Measurements from ENCODE around the gene CDC25A. TPM values are rescaled to one million over a fixed set of nuclear protein-coding genes. Genes with fewer than 3 reads are reported as not detected.

CDC25A gene
- total and polyA plus RNA-seq, 2 experiments from 2014 or later: 5.5 to 7.9 TPM

DNA sequence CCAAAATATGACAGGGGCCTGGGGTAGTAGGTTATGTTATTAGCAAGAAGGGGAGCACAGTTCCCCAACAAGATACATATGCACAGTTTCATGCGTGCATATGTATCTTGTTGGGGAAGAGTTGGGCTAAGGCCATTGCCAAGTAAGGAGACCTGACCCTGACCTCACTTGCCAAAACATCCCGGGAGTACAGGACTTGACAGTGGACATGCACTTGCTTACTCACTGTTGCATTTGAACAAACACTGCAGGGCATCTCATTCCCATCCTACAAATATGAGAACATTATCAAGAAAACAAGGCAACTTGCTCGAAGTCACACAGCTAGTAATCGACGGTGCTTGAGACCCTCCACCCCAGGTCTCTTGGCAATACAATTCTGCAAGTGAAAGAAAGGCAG is 30.3 kb upstream of the CDC25A start:
- Histone ChIP-seq H3K4me3 (no peak overlapping the region), H3K9me2 (replicated peaks; ENCODE audit: insufficient read depth) (no peaks in the 10 kb centered on the region), H3K36me3 (replicated peaks; ENCODE audit: insufficient read depth, low read depth) (no peaks in the 10 kb centered on the region), H3K9me3 (ENCODE audit: low read depth) (no peaks in the 10 kb centered on the region), H3K79me2 (no peaks in the 10 kb centered on the region), H4K20me1 (ENCODE audit: insufficient read depth, poor library complexity, severe bottlenecking) (no peaks in the 10 kb centered on the region), H2AFZ (no peak overlapping the region), H3K4me1 (ENCODE audit: insufficient read depth) (peaks cover 5% of the 10 kb centered on the region), H3K27me3 (no peaks in the 10 kb centered on the region), H3K27ac (no peak overlapping the region), H3K4me2 (no peak overlapping the region)
- DNase-seq (ENCODE audit: low spot score): no peak
- TF ChIP-seq EZH2phosphoT487 (IDR thresholded peaks at IDR 0.05; ENCODE audit: low read depth, severe bottlenecking, unreplicated experiment): no peak
- TF ChIP-seq, protein P1, sequence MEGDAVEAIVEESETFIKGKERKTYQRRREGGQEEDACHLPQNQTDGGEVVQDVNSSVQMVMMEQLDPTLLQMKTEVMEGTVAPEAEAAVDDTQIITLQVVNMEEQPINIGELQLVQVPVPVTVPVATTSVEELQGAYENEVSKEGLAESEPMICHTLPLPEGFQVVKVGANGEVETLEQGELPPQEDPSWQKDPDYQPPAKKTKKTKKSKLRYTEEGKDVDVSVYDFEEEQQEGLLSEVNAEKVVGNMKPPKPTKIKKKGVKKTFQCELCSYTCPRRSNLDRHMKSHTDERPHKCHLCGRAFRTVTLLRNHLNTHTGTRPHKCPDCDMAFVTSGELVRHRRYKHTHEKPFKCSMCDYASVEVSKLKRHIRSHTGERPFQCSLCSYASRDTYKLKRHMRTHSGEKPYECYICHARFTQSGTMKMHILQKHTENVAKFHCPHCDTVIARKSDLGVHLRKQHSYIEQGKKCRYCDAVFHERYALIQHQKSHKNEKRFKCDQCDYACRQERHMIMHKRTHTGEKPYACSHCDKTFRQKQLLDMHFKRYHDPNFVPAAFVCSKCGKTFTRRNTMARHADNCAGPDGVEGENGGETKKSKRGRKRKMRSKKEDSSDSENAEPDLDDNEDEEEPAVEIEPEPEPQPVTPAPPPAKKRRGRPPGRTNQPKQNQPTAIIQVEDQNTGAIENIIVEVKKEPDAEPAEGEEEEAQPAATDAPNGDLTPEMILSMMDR (IDR thresholded peaks at IDR 0.05; ENCODE audit: poor library complexity): no peak
- TF ChIP-seq EZH2 (IDR thresholded peaks at IDR 0.05; ENCODE audit: borderline replicate concordance): no peak
- 91% methylated on average over 5 of the region's 5 CpGs for WGBS (ENCODE audit: low lambda C conversion rate, missing lambda C conversion rate)

GRCh38 chr3:48217449-48217848 is 29.2 kb upstream of the CDC25A start:
- no peaks in the 10 kb centered on the region for H3K9me3 ChIP-seq (ENCODE audit: low read depth)
- H3K9me2 ChIP-seq (replicated peaks; ENCODE audit: insufficient read depth): no peaks in the 10 kb centered on the region
- 94% methylated on average over 4 of the region's 4 CpGs for WGBS (ENCODE audit: low lambda C conversion rate, missing lambda C conversion rate)
- TF ChIP-seq, protein P1 (IDR thresholded peaks at IDR 0.05; ENCODE audit: poor library complexity): no peak
- TF ChIP-seq EZH2phosphoT487 (IDR thresholded peaks at IDR 0.05; ENCODE audit: low read depth, severe bottlenecking, unreplicated experiment) (no peak), EZH2 (IDR thresholded peaks at IDR 0.05; ENCODE audit: borderline replicate concordance) (no peak)
- no peaks in the 10 kb centered on the region for H3K79me2 ChIP-seq
- peaks cover 5% of the 10 kb centered on the region for H3K4me1 ChIP-seq (ENCODE audit: insufficient read depth)
- H3K27me3 ChIP-seq: no peaks in the 10 kb centered on the region
- no peaks in the 10 kb centered on the region for H4K20me1 ChIP-seq (ENCODE audit: insufficient read depth, poor library complexity, severe bottlenecking)
- H3K4me3 ChIP-seq: no peak overlapping the region
- no peak for DNase-seq (ENCODE audit: low spot score)
- H3K36me3 ChIP-seq (replicated peaks; ENCODE audit: insufficient read depth, low read depth): no peaks in the 10 kb centered on the region
- no peak overlapping the region for H3K4me2 ChIP-seq
- no peak overlapping the region for H3K27ac ChIP-seq
- H2AFZ ChIP-seq: no peak overlapping the region

- Histone ChIP-seq H3K27ac (no peak overlapping the region), H3K79me2 (no peaks in the 10 kb centered on the region), H3K4me3 (no peak overlapping the region), H3K9me2 (replicated peaks; ENCODE audit: insufficient read depth) (no peaks in the 10 kb centered on the region), H3K4me1 (ENCODE audit: insufficient read depth) (peaks cover 5% of the 10 kb centered on the region), H3K9me3 (ENCODE audit: low read depth) (no peaks in the 10 kb centered on the region), H3K27me3 (no peaks in the 10 kb centered on the region), H4K20me1 (ENCODE audit: insufficient read depth, poor library complexity, severe bottlenecking) (no peaks in the 10 kb centered on the region), H3K36me3 (replicated peaks; ENCODE audit: insufficient read depth, low read depth) (no peaks in the 10 kb centered on the region), H2AFZ (no peak overlapping the region), H3K4me2 (no peak overlapping the region)
- TF ChIP-seq, protein P1 (IDR thresholded peaks at IDR 0.05; ENCODE audit: poor library complexity): no peak
- TF ChIP-seq EZH2 (IDR thresholded peaks at IDR 0.05; ENCODE audit: borderline replicate concordance) (no peak), EZH2phosphoT487 (IDR thresholded peaks at IDR 0.05; ENCODE audit: low read depth, severe bottlenecking, unreplicated experiment) (no peak)
- no peak for DNase-seq (ENCODE audit: low spot score)
- 55% methylated on average over 5 of the region's 5 CpGs for WGBS (ENCODE audit: low lambda C conversion rate, missing lambda C conversion rate)
These were observed 27.7 kb upstream of the CDC25A start for GRCh38 chr3:48215876-48216275.

GRCh38 chr3:48215466-48215865 is 27.2 kb upstream of the CDC25A start:
- no peaks in the 10 kb centered on the region for H3K36me3 ChIP-seq (replicated peaks; ENCODE audit: insufficient read depth, low read depth)
- H3K4me3 ChIP-seq: no peak overlapping the region
- no peaks in the 10 kb centered on the region for H4K20me1 ChIP-seq (ENCODE audit: insufficient read depth, poor library complexity, severe bottlenecking)
- H3K9me2 ChIP-seq (replicated peaks; ENCODE audit: insufficient read depth): no peaks in the 10 kb centered on the region
- H3K27me3 ChIP-seq: no peaks in the 10 kb centered on the region
- H3K4me1 ChIP-seq (ENCODE audit: insufficient read depth): peaks cover 5% of the 10 kb centered on the region
- H3K4me2 ChIP-seq: no peak overlapping the region
- no peaks in the 10 kb centered on the region for H3K9me3 ChIP-seq (ENCODE audit: low read depth)
- 69% methylated on average over 4 of the region's 4 CpGs for WGBS (ENCODE audit: low lambda C conversion rate, missing lambda C conversion rate)
- H3K27ac ChIP-seq: no peak overlapping the region
- H3K79me2 ChIP-seq: no peaks in the 10 kb centered on the region
- no peak overlapping the region for H2AFZ ChIP-seq
- peak; percentile 40 for DNase-seq (ENCODE audit: low spot score)
- TF ChIP-seq EZH2phosphoT487 (IDR thresholded peaks at IDR 0.05; ENCODE audit: low read depth, severe bottlenecking, unreplicated experiment) (no peak), EZH2 (IDR thresholded peaks at IDR 0.05; ENCODE audit: borderline replicate concordance) (no peak)
- TF ChIP-seq, protein P1 (IDR thresholded peaks at IDR 0.05; ENCODE audit: poor library complexity): no peak

Measured in hepatocyte (in vitro differentiated cells).